ENCODE measurements around the gene NME1. TPM values are rescaled to one million over a fixed set of nuclear protein-coding genes. Genes with fewer than 3 reads are reported as not detected.

The NME1 gene
- polyA plus RNA-seq, 1 of the 3 experiments (the other 2 are of a cell fraction) = 654 TPM

DNA sequence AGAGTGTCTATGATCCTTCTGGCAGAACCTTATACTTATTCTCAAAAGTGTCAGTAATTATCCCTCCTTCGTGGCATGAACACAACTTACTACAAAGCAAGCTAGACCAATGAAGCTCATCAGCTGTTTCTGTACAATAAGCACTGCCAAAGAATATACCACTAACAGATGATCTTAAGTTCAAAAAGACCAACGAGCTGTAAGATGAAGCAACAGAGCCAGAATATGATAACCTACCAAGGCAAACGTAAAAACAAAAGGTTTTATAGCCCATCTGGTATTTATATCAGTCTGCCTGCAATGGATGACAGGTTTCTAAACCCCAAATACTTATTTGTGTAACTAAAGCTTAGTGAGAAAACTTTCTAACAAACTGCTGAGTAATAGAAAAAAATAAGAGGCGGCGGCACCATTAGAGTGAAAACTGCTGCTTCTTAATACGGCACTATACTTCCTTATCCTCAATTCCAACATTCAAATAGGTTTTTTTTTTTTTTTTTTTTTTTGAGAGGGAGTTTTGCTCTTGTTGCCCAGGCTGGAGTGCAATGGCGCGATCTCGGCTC lies 35.0 kb downstream of the NME1 start:
- CTCF ChIA-PET = interaction anchor here (1.0 kb wide), 1 partner anchor 8 kb away, joined by 3 read pairs; no protein-coding TSS in a partner anchor
- no peak overlapping the region for H3K4me3 ChIP-seq (ENCODE audit: low read depth in 2 of 2, low read length in 1 of 2)
- no peak for DNase-seq
- no peaks in the 10 kb centered on the region for H3K27me3 ChIP-seq (ENCODE audit: insufficient read depth)
- H3K4me1 ChIP-seq (ENCODE audit: control insufficient read depth in 1 of 2, insufficient read depth in 2 of 2, low read depth in 1 of 2, low read length in 1 of 2) = peaks cover 4 to 18% of the 10 kb centered on the region in 2 experiments; a peak in 2 of 4 replicates
- WGBS (ENCODE audit: low lambda C conversion rate) = 96% methylated on average over 9 of the region's 9 CpGs
- H3K9me3 ChIP-seq = no peaks in the 10 kb centered on the region
- no peak overlapping the region for H3K9ac ChIP-seq
- H3K9me2 ChIP-seq = no peaks in the 10 kb centered on the region
- no peak overlapping the region for H3K4me2 ChIP-seq
- H3K27ac ChIP-seq (ENCODE audit: low read depth in 2 of 2, low read length in 1 of 2) = no peak overlapping the region
- H3K36me3 ChIP-seq (replicated peaks in 1 of 2; ENCODE audit: control insufficient read depth in 1 of 2, insufficient read depth in 2 of 2, low read length in 1 of 2) = peaks cover 47 to 55% of the 10 kb centered on the region in 2 experiments
- no peak for TF ChIP-seq ELF1 (IDR thresholded peaks at IDR 0.05)
- TF ChIP-seq TEAD4 (IDR thresholded peaks at IDR 0.05; ENCODE audit: borderline replicate concordance, insufficient read depth) = no peak
- no peak for TF ChIP-seq POLR2AphosphoS5 (IDR thresholded peaks at IDR 0.05; ENCODE audit: low read depth, low read length)
- TF ChIP-seq GABPA (IDR thresholded peaks at IDR 0.05; ENCODE audit: low read depth) = no peak
- TF ChIP-seq, protein P1, sequence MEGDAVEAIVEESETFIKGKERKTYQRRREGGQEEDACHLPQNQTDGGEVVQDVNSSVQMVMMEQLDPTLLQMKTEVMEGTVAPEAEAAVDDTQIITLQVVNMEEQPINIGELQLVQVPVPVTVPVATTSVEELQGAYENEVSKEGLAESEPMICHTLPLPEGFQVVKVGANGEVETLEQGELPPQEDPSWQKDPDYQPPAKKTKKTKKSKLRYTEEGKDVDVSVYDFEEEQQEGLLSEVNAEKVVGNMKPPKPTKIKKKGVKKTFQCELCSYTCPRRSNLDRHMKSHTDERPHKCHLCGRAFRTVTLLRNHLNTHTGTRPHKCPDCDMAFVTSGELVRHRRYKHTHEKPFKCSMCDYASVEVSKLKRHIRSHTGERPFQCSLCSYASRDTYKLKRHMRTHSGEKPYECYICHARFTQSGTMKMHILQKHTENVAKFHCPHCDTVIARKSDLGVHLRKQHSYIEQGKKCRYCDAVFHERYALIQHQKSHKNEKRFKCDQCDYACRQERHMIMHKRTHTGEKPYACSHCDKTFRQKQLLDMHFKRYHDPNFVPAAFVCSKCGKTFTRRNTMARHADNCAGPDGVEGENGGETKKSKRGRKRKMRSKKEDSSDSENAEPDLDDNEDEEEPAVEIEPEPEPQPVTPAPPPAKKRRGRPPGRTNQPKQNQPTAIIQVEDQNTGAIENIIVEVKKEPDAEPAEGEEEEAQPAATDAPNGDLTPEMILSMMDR (IDR thresholded peaks at IDR 0.05) = no peak
- TF ChIP-seq, protein P2, sequence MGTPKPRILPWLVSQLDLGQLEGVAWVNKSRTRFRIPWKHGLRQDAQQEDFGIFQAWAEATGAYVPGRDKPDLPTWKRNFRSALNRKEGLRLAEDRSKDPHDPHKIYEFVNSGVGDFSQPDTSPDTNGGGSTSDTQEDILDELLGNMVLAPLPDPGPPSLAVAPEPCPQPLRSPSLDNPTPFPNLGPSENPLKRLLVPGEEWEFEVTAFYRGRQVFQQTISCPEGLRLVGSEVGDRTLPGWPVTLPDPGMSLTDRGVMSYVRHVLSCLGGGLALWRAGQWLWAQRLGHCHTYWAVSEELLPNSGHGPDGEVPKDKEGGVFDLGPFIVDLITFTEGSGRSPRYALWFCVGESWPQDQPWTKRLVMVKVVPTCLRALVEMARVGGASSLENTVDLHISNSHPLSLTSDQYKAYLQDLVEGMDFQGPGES (IDR thresholded peaks at IDR 0.05; ENCODE audit: low read depth, low read length) = no peak
- TF ChIP-seq, protein P3, sequence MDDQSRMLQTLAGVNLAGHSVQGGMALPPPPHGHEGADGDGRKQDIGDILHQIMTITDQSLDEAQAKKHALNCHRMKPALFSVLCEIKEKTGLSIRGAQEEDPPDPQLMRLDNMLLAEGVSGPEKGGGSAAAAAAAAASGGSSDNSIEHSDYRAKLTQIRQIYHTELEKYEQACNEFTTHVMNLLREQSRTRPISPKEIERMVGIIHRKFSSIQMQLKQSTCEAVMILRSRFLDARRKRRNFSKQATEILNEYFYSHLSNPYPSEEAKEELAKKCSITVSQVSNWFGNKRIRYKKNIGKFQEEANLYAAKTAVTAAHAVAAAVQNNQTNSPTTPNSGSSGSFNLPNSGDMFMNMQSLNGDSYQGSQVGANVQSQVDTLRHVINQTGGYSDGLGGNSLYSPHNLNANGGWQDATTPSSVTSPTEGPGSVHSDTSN (IDR thresholded peaks at IDR 0.05) = no peak
- no peak for TF ChIP-seq NRF1 (IDR thresholded peaks at IDR 0.05; ENCODE audit: low read depth, low read length)
- TF ChIP-seq, protein P4, sequence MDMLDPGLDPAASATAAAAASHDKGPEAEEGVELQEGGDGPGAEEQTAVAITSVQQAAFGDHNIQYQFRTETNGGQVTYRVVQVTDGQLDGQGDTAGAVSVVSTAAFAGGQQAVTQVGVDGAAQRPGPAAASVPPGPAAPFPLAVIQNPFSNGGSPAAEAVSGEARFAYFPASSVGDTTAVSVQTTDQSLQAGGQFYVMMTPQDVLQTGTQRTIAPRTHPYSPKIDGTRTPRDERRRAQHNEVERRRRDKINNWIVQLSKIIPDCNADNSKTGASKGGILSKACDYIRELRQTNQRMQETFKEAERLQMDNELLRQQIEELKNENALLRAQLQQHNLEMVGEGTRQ (IDR thresholded peaks at IDR 0.05; ENCODE audit: borderline replicate concordance, low read depth, low read length) = no peak
- no peaks in the 10 kb centered on the region for H3K79me2 ChIP-seq (ENCODE audit: insufficient read depth)
- POLR2A ChIA-PET = no interaction called here
- H2AFZ ChIP-seq (ENCODE audit: low read depth) = no peak overlapping the region
- peaks cover 29% of the 10 kb centered on the region for H3F3A ChIP-seq (replicated peaks; ENCODE audit: insufficient read depth)
- peaks cover 18% of the 10 kb centered on the region for H4K20me1 ChIP-seq (ENCODE audit: insufficient read depth)

DNA sequence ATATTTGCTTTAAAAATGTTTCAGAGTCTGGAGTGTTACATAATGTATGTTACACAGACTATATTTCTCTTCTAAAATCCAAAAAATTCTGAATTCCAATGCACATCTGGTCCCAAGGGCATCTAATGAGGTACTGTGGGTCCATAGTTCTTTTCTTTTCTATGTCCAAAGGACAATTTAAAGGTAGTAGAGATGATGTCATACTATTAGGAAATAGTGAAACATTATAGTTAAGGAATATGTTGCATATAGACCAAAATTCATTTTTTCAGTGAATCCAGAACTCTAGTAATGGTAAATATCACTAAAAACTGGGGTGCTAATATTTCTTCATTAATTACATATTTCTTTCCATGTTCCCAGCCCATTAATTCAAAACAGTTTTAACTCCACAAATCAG lies 35.8 kb downstream of the NME1 start:
- TF ChIP-seq RXRA (IDR thresholded peaks at IDR 0.05; ENCODE audit: borderline replicate concordance, low read depth) = no peak
- TF ChIP-seq GATA2 (CRISPR knock-in tag; IDR thresholded peaks at IDR 0.05) = no peak
- no peak for TF ChIP-seq RAD21 (IDR thresholded peaks at IDR 0.05; ENCODE audit: low read length)
- no peak for TF ChIP-seq TEAD4 (IDR thresholded peaks at IDR 0.05; ENCODE audit: borderline replicate concordance, insufficient read depth)
- TF ChIP-seq SMC3 (IDR thresholded peaks at IDR 0.05; ENCODE audit: low read depth, low read length) = no peak
- no peak for TF ChIP-seq FOXJ3 (CRISPR knock-in tag; IDR thresholded peaks at IDR 0.05)
- TF ChIP-seq TAF1 (IDR thresholded peaks at IDR 0.05; ENCODE audit: borderline replicate concordance, low read depth, low read length) = no peak
- TF ChIP-seq FOXM1 (IDR thresholded peaks at IDR 0.05; ENCODE audit: low read depth) = no peak
- no peak for TF ChIP-seq FOSL2 (IDR thresholded peaks at IDR 0.05; ENCODE audit: borderline replicate concordance, low read depth)
- TF ChIP-seq, protein P5, sequence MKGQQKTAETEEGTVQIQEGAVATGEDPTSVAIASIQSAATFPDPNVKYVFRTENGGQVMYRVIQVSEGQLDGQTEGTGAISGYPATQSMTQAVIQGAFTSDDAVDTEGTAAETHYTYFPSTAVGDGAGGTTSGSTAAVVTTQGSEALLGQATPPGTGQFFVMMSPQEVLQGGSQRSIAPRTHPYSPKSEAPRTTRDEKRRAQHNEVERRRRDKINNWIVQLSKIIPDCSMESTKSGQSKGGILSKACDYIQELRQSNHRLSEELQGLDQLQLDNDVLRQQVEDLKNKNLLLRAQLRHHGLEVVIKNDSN (IDR thresholded peaks at IDR 0.05; ENCODE audit: borderline replicate concordance, low read depth) = no peak
- no peak for TF ChIP-seq MXI1 (IDR thresholded peaks at IDR 0.05; ENCODE audit: low read depth, low read length)

More for the DNA sequence above, 35.8 kb downstream of the NME1 start:
- ChIA-PET POLR2A (no interaction called here), CTCF (no interaction called here)
- no peak overlapping the region for H3K9ac ChIP-seq
- no peaks in the 10 kb centered on the region for H3K9me2 ChIP-seq
- H3K4me2 ChIP-seq = no peak overlapping the region
- H3K79me2 ChIP-seq (ENCODE audit: insufficient read depth) = no peaks in the 10 kb centered on the region
- H3K36me3 ChIP-seq (replicated peaks in 1 of 2; ENCODE audit: control insufficient read depth in 1 of 2, insufficient read depth in 2 of 2, low read length in 1 of 2) = peaks cover 53% of the 10 kb centered on the region in 2 experiments
- H3K9me3 ChIP-seq = no peaks in the 10 kb centered on the region
- no peaks in the 10 kb centered on the region for H3K27me3 ChIP-seq (ENCODE audit: insufficient read depth)
- H3F3A ChIP-seq (replicated peaks; ENCODE audit: insufficient read depth) = peaks cover 24% of the 10 kb centered on the region
- H3K4me3 ChIP-seq (ENCODE audit: low read depth in 2 of 2, low read length in 1 of 2) = no peak overlapping the region
- no peak for DNase-seq
- H4K20me1 ChIP-seq (ENCODE audit: insufficient read depth) = peaks cover 11% of the 10 kb centered on the region
- no peak overlapping the region for H3K27ac ChIP-seq (ENCODE audit: low read depth in 2 of 2, low read length in 1 of 2)
- peaks cover 4 to 10% of the 10 kb centered on the region in 2 experiments; a peak in 2 of 4 replicates for H3K4me1 ChIP-seq (ENCODE audit: control insufficient read depth in 1 of 2, insufficient read depth in 2 of 2, low read depth in 1 of 2, low read length in 1 of 2)
- H2AFZ ChIP-seq (ENCODE audit: low read depth) = no peak overlapping the region

Data from SK-N-SH (cell line).